Aorta (tissue), 5 donors: ENCODE results near the gene GATC. TPM values are rescaled to one million over a fixed set of nuclear protein-coding genes. Genes with fewer than 3 reads are reported as not detected.
A peak's percentile ranks its signal among the peaks of the same experiment; 100 is the strongest.

Experiments
- ATAC-seq: fragments of 200-7000 bp; cut with Tn5 transposase; one replicate; pipeline ENCODE4 v1.9.1; 2022; ENCODE audit warnings: moderate library complexity; ENCODE audit not compliant: low FRiP score
- DNase-seq, 2 donors: peaks; one replicate each; pipeline ENCODE4 v3.0.0-alpha.2; 2020
- H3K27ac ChIP-seq, 2 donors: one replicate each; pipeline ENCODE4 v1.5.1; 2013; ENCODE audit warnings: low read length in 2 of 2, mild to moderate bottlenecking in 2 of 2, moderate library complexity in 2 of 2, control low read depth in 1 of 2, inconsistent platforms in 1 of 2, low read depth in 1 of 2
- H3K27me3 ChIP-seq, 2 donors: one replicate each; pipeline ENCODE4 v1.6.1; 2013; ENCODE audit warnings: control low read depth in 1 of 2, low read length in 1 of 2, mild to moderate bottlenecking in 1 of 2, moderate library complexity in 1 of 2; ENCODE audit not compliant: insufficient read depth in 2 of 2, control insufficient read depth in 1 of 2
- H3K36me3 ChIP-seq, 2 donors: one replicate each; pipeline ENCODE4 v1.6.1; 2013; ENCODE audit warnings: control low read depth in 1 of 2, low read length in 1 of 2, mild to moderate bottlenecking in 1 of 2; ENCODE audit not compliant: insufficient read depth in 2 of 2, control insufficient read depth in 1 of 2
- H3K4me1 ChIP-seq, 2 donors: one replicate each; pipeline ENCODE4 v1.6.1; 2013; ENCODE audit warnings: low read length in 2 of 2, control low read depth in 1 of 2, mild to moderate bottlenecking in 1 of 2, moderate library complexity in 1 of 2; ENCODE audit not compliant: insufficient read depth in 2 of 2, control insufficient read depth in 1 of 2
- H3K4me3 ChIP-seq, 2 donors: one replicate each; pipeline ENCODE4 v1.5.1; 2013; ENCODE audit warnings: low read length in 2 of 2, control low read depth in 1 of 2, mild to moderate bottlenecking in 1 of 2
- H3K9me3 ChIP-seq: one replicate; pipeline ENCODE4 v1.6.1; 2013; ENCODE audit warnings: mild to moderate bottlenecking, low read length; ENCODE audit not compliant: control insufficient read depth
- WGBS, 2 donors: extraction: QIAGEN DNeasy Blood & Tissue Kit; methylation state at CpG; one replicate each; pipeline ENCODE4 v1.1.7; 2013; 5-methylcytosine and 5-hydroxymethylcytosine counted together
- intact Hi-C, 2 donors: fragments of 100-400 bp; cut with DNase I; formaldehyde crosslinking; loops; one replicate each; pipeline versions ENCODE4 v1.14.2 to v1.15.0; 2022
- polyA plus RNA-seq, 2 donors: library from polyadenylated mRNA; stranded (reverse); fragments of 200-250 nt; gene quantifications; one replicate each; pipeline ENCODE4 v1.2.3, GENCODE V29; 2013
- total RNA-seq, 2 donors: library from RNA; stranded (reverse); fragmentation: NEBNext Ultra II Directional; extraction: Animal tissue kit (Norgen Biotek cat#: 25700); gene quantifications; one replicate each; pipeline ENCODE4 v1.2.1, GENCODE V29; 2021
- donor health status: healthy with polysubstance abuse.
- donor health status: Bipolar disorder and iron deficiency.
- donor health status: DM: no; HTN: no; CAD: no.
- donor health status: DM: no; HTN: no; CAD: no.
- donor health status: DM: yes; HTN: yes; CAD: no.

GATC gene
- total and polyA plus RNA-seq, 4 donors: 9.8 to 24.5 (median 16.8) TPM

DNA sequence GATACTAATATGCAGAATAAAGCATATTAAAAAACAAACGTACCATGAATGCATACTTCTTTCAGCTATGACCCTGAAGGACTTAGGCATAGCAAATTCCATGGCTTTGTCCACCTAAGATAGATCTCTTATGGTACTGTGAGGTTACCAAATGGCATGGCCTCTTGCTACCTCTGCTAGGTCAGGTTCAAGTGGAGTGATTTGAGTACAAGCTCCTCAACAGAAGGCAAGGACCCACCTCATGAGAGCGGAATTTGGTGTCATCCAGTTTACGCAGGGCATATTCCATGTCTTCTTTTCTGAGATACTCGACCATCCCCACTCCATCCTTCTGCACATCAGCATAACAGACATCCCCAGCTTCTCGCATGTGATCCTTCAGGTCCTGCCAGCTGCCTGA is 17.5 kb downstream of the GATC start:
- H3K27ac ChIP-seq: no peak overlapping the region
- H3K27me3 ChIP-seq: no peaks in the 10 kb centered on the region
- no peaks in the 10 kb centered on the region for H3K9me3 ChIP-seq
- no peak overlapping the region for H3K4me3 ChIP-seq
- intact Hi-C loops: no loop called here
- peaks cover 12 to 16% of the 10 kb centered on the region in 2 donors for H3K36me3 ChIP-seq
- ATAC-seq: no peak
- H3K4me1 ChIP-seq: no peaks in the 10 kb centered on the region
- 80 to 83% methylated on average over 5 of the region's 5 CpGs for WGBS, 2 donors
- DNase-seq: no peak

DNA sequence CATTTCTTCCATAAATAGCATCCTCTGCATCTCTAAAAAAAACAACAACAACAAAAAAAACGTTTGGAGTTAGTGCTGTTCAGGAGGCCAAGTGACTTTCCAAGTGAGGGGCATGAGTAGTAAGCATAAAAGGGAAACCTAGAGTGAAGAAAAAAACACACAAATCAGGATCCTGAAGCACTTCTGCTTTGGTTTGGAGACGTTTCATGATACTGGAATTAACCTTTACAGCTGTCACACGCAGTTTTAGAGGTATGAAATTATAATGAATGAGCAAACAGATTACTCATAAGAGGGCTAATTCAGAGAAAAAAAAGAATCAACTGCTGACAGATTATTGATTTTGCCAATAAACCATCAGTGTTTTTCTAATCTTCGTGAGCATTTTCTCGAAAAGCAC is 19.5 kb downstream of the GATC start:
- ATAC-seq: no peak
- no peaks in the 10 kb centered on the region for H3K4me1 ChIP-seq
- H3K27me3 ChIP-seq: no peaks in the 10 kb centered on the region
- H3K27ac ChIP-seq: no peak overlapping the region
- 43 to 47% methylated on average over 5 of the region's 5 CpGs for WGBS, 2 donors
- no peak for DNase-seq
- no peaks in the 10 kb centered on the region for H3K9me3 ChIP-seq
- intact Hi-C loops: no loop called here
- peaks cover 8 to 11% of the 10 kb centered on the region in 2 donors for H3K36me3 ChIP-seq
- no peak overlapping the region for H3K4me3 ChIP-seq

DNA sequence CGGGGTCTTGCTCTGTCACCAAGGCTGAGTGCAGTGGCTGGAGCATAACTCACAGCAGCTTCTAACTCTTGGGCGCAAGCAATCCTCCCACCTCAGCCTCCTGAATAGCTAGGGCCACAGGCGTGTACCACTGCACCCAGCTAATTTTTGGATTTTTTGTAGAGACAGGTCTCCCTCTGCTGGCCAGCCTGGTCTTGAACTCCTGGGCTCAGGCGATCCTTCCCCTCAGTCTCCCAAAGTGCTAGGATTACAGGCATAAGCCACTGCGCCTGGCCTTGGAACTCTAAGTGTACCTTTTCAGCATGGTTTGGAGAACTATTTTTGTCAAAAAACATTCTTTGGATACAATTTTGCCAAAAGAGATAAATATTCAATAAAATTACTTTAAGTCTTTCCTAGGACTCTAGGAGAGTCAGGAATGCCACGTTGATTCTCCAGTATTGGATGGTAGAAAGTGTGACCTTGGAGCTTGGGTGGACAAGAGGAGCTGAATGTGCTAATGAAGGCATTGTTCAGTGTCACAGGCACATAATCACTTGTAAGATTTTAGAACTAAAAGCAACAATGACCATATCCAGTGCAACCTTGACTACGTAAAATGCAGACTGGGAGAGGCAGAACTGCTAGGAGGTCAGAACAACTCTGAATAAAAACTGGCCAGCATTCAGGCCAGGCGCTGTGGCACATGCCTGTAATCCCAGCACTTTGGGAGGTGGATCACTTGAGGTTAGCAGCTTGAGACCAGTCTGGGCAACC is 20.5 kb downstream of the GATC start:
- H3K27me3 ChIP-seq: no peaks in the 10 kb centered on the region
- intact Hi-C loops: no loop called here
- H3K4me3 ChIP-seq: no peak overlapping the region
- DNase-seq (no peak), ATAC-seq (no peak)
- H3K27ac ChIP-seq: no peak overlapping the region
- WGBS, 2 donors: 49 to 52% methylated on average over 8 of the region's 8 CpGs
- peaks cover 8 to 10% of the 10 kb centered on the region in 2 donors for H3K36me3 ChIP-seq
- H3K4me1 ChIP-seq: no peaks in the 10 kb centered on the region
- H3K9me3 ChIP-seq: no peaks in the 10 kb centered on the region

DNA sequence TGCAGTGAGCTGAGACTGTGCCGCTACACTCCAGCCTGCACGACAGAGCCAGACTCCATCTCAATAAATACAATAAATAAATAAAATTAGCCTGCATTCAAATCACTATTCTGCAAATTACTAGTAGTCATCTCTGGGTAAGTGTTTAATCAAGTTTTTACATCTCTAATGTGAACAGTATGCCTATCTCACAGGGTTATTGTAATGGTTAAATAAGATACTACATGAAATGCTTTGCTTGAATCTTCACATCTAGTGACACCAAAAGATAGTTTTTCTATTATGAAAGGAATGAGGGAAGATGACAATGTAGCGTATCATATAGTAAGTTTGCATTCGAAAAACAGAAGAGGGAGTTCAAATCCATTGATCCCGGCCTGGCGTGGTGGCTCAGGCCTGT is 21.2 kb downstream of the GATC start:
- DNase-seq (no peak), ATAC-seq (no peak)
- no peaks in the 10 kb centered on the region for H3K4me1 ChIP-seq

DNA sequence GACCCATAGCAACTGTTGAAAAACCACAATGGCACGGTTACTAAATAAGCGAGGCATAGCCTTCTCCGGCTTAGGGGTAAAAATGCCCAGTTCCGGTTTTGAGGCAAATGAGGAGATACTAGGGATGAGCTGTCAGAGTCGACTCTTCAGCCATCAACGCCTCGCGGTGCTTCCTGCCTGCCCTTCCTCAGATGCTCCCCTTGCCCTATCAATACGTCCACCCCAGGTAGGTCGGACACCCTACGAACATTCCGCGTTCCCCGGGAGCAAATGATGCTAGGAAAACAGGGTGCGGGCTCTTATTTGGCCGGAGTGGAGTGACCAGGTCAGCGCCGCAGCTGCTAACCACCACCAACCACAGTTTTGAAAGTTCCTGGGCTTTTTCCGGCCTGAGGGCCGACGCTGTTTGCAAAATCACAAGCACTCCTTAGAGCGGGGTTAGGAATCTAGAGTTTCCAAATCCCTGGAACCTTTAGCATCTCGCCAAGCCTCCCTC is 22.1 kb downstream of the GATC start:
- WGBS, 2 donors: 1 to 2% methylated on average over 23 of the region's 23 CpGs

More for the DNA sequence above, 21.2 kb downstream of the GATC start:
- intact Hi-C loops: no loop called here
- Histone ChIP-seq H3K27me3 (no peaks in the 10 kb centered on the region), H3K36me3 (peaks cover 8 to 9% of the 10 kb centered on the region in 2 donors), H3K27ac (no peak overlapping the region), H3K9me3 (no peaks in the 10 kb centered on the region), H3K4me3 (no peak overlapping the region)
- 91 to 93% methylated on average over 6 of the region's 6 CpGs for WGBS, 2 donors

DNA sequence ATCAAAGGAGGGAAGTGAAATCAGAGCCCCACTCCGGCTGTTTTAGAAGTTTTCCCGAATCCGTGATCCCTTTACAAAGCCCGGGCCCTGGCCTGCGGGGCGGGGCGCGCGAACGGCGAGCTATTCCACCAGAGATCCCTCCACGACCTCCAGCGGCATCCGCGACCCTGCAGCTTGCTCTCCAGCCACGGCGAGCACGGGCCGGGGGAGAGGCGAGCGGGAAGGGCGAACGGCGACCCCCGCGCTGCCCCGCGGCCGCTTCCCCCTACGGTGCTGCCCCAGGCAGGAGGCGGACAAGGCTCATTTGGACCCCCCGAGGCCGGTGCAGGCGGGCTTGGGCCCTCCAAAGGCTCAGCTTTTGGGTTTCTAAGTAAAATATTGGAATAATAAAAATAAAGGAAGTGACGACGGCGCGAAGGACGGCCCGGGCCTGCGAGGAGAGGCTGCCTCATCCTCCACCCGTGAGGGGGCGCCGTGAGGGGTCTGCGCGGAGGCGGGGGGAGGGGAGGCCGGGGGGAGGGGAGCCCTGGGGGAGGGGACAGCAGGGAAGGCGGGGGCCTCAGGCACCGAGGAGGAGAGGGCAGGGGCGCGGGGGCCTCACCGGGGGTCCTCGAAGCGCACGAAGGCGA is 22.7 kb downstream of the GATC start:
- peaks cover 0 to under 1% of the 10 kb centered on the region in 2 donors for H3K36me3 ChIP-seq
- H3K27ac ChIP-seq: peak overlapping the region in 1 of 2 donors; percentile 94
- no peaks in the 10 kb centered on the region for H3K27me3 ChIP-seq
- no peaks in the 10 kb centered on the region for H3K4me1 ChIP-seq
- ATAC-seq (peak; percentile 52), DNase-seq (peak; percentile 57 to 82)
- no peaks in the 10 kb centered on the region for H3K9me3 ChIP-seq
- WGBS, 2 donors: 0 to 1% methylated on average over 48 to 57 of the region's 57 CpGs
- intact Hi-C loops: no loop called here
- H3K4me3 ChIP-seq: peak overlapping the region; percentile 92 to 93

More for the DNA sequence above, 22.1 kb downstream of the GATC start:
- DNase-seq: peak; percentile 52 to 78
- peak; percentile 1 for ATAC-seq
- intact Hi-C loops: no loop called here
- Histone ChIP-seq H3K9me3 (no peaks in the 10 kb centered on the region), H3K36me3 (peaks cover 2 to 4% of the 10 kb centered on the region in 2 donors), H3K4me3 (peak overlapping the region; percentile 92 to 93), H3K4me1 (no peaks in the 10 kb centered on the region), H3K27me3 (no peaks in the 10 kb centered on the region), H3K27ac (peak overlapping the region in 1 of 2 donors; percentile 94)

DNA sequence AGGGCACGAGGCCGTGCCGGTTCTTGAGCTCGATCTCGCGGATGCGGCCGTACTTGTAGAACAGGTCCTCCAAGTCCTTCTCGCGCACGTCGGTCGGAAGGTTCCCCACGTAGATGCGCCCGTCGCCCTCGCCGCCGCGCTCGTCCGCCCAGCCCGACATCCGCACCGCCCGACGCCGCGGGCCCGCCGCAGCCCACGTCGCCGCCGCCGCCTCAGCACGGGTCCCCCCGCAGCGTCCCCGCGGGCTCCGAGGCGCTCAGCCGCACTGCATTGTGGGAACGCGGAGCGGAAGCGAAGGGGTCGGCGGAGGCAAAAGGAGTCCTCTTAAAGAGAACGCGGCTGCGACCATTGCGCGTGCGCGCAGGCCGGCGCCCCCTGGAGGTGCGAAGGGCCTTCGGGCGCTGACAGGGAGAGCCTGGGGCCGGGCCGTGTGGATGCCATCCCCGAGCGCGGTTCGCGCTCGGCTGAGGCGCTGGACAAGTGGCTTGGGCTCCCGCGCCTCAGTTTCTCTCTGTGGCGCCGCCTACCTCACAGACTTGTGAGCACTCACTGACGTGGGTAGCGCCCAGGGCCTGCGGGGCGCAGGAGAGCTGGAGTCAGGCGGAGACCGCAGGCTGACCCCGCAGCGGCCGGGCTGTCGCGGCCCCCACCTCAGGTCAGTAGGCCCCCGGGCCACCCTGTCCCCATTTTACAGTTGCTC is 23.4 kb downstream of the GATC start, which contains the start of gene SRSF9:
TSS of gene SRSF9 (minus strand) at position 299 of the 700 bp plus-strand sequence. CDS start at position 160, 139 bp downstream.
- H3K27ac ChIP-seq: peak within 1 kb of the TSS in 1 of 2 donors; percentile 94
- H3K36me3 ChIP-seq: no peaks in the 10 kb centered on the region
- H3K9me3 ChIP-seq: no peaks in the 10 kb centered on the region
- DNase-seq: peak; percentile 97 to 99
- H3K4me1 ChIP-seq: no peaks in the 10 kb centered on the region
- no peaks in the 10 kb centered on the region for H3K27me3 ChIP-seq
- ATAC-seq: peak; percentile 98
- WGBS, 2 donors: 0% methylated on average over 69 to 88 of the region's 88 CpGs
- intact Hi-C loops: loop anchor here in 1 of 2 donors (2.0 kb wide), 1 partner anchor 59 kb away; the partner anchor contains the start of gene COQ5
- peak within 1 kb of the TSS; percentile 92 to 93 for H3K4me3 ChIP-seq

DNA sequence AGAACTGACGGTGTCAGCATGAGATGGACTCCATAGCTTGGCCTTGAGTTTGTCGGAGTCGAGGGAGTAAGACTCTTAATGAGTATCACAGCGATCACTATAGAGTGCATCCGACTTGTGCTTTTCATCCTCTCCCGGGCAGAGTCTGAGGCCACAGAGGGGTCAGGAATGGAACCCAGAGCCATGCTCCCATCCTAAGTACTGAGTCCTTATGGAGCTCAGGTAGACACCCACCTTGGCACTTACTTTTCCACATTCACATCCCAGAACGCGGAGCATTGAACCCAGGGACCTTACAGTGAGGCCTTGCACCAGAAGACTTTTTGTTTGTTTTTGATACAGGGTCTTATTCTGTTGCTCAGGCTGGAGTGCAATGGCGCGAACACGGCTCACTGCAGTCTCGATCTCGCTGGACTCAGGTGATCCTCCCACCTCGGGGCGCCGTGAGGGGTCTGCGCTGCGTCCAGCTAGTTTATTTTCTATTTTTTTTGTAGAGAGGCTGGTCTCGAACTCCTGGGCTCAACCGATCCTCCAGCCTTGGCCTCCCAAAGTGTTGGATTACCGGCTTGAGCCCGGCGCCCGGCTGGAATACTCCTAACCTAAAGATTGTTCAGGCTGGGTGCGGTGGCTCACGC is 24.0 kb downstream of the GATC start:
- DNase-seq: peak in 1 of 2 donors; percentile 41
- no peaks in the 10 kb centered on the region for H3K4me1 ChIP-seq
- H3K9me3 ChIP-seq: no peaks in the 10 kb centered on the region
- ATAC-seq: no peak
- H3K27me3 ChIP-seq: no peaks in the 10 kb centered on the region
- 68 to 71% methylated on average over 26 of the region's 26 CpGs for WGBS, 2 donors
- H3K4me3 ChIP-seq: peak overlapping the region; percentile 36 to 46
- H3K36me3 ChIP-seq: no peaks in the 10 kb centered on the region
- H3K27ac ChIP-seq: peak overlapping the region in 1 of 2 donors; percentile 30
- intact Hi-C loops: loop anchor here in 1 of 2 donors (2.0 kb wide), 1 partner anchor 59 kb away; the partner anchor contains the start of gene COQ5
